Middle frontal gyrus (tissue), 1 donor: Measurements from ENCODE around the gene MPC1.
"Not testable (repeated sequence)": the region's sequence is repeated elsewhere in the genome, so short reads cannot be mapped to it uniquely, and the experiment has no call there.

ENCODE experiments used
- DNase-seq: peaks from one replicate; pipeline ENCODE4 v3.0.0-alpha.2; 2015; ENCODE audit warnings: low spot score; ENCODE audit errors: extremely low spot score

The MPC1 gene

DNA sequence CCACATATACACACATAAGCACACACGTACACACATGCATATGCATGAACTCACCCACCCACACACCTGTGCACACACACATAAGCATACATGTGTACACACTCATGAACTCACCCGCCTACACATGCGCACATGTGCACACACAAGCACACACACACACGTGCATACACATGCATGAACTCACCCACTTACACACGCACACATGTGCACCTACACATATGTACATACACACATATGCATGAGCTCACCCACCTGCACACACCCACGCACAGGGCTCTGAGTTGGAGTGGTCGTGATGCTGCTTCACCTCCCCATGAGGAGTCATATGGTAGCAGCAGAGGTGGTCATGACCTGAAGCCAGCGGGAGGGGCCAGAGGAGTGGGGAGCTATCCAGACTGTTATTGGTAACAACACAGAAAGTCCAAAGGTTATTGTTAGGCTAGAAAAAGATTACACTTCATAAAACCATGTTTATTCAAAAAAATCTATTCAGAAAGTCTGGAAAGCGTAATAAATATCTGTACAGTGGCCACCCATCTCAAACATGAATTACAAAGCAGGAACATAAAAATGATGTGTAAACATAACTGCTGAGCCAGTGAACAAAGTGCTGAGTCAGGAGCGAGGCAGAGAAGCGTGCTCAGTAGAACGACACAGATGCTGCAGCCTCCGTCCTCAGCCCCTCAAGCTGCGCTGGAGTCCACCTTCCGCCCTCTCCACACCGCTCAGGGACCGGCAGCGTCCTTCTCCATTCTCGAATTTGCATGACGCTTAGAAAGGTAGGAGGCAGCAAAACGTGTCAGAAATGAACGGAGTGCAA, 26.4 kb upstream of the MPC1 start:
- DNase-seq, result no peak

DNA sequence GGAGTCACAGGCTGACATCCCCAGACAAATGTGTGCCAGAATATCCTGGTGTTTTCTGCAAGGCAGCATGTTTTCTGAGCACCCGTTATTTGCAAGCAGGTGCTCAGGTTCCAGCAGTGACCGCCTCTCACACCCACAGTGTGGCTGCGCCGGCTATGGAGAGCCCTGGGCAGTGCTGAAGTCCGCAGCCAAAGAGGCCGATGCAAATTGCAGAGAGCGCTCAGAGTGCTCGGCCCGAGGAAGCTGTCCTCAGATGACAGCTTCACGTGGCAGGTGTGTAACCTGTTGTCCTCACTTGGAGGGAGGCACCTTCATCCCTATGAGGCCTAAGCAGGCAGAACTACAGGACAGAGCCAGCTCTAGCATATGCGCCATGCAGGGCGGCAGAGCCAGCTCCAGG, 23.5 kb upstream of the MPC1 start:
- DNase-seq, result no peak

DNA sequence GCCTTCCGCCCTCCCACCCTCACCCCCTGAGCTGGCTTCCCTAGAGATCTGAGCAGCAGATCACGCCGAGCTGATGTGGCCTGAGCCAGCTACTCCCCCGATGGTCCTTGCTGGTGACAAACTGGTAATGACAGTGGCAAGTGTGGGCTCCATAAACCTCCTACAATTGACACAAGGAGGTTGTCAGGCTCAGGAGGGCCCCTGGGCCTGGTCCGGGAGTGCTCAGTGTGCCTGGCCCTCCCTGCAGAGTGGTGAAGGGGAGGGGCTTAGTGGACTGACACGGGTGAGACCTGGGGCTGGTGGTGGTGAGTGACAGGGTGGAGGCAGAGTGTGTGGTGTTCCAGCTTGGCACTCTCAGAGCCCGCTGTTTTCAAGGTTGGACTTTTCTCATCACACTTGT, 22.6 kb upstream of the MPC1 start:
- DNase-seq, result no peak

DNA sequence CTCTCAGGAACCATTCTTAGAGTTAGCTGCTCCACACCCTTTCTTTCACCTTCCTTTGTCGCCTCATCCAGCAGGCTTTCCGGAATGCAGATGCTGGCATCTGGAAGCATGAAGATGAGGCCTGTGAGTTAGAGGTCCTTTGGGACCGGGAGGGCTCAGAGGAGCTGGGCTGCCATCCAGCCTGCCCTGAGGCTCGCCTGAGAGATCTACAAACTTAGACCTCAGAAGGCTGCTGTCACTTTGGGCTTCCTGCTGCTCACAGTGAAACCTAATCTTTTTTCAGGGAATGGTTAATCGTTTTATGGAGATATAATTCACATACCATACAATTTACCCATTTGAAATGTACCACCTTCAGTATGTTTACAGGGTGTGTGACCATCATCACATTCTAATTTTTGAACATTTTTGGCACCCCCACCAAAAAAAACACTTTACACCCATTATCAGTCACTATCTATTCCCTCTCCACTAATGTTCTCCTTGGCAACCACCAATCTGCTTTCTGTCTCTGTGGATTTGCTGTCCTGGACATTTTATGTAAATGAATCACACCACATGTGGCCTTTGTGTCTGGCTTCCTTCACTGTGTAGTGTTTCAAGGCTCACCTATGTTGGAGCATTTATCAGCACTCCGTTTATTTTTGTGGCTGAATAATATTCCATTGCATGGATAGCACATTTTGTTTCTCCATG, 20.0 kb upstream of the MPC1 start:
- DNase-seq, result no peak

DNA sequence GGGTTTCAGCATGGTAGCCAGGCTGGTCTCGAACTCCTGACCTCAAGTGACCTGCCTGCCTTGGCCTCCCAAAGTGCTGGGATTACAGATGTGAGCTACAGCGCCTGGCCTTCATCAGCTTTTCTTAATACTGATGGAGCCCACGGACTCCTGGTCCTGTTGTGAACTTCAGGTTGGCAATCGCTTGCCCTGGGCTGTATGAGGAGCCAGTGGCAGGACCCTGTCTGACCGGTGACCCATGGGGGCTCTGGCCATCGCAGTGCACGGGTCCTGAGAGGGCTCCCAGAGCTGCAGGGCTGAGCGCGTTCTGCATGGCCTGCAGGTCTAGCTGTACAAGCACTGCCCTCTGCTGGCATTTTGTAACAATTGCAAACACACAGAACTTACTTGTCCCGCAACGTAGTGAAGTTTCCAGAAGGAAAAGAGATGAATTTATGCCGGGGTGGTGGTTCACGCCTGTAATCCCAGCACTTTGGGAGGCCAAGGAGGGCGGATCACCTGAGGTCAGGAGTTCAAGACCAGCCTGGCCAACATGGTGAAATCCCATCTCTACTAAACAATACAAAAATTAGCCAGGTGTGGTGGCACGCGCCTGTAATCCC, 18.0 kb upstream of the MPC1 start:
- peak; percentile 69 for DNase-seq

DNA sequence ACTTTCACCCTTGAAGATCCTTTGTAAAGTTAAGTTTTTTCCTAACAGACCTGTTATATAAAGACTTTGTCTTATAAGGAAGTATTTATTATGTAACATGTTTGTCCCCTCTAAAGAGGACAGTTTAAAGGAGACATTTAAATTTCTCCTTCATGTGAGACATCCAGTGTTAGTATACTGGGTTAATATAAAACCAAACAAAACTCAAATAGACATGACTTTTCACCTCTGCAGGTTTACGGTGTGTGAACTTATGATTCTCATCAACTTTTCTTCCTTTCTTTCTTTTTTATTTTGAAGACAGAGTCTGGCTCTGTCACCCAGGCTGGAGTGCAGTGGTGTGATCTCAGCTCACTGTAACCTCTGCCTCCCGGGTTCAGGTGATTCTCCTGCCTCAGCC, 17.4 kb upstream of the MPC1 start:
- DNase-seq, result no peak

DNA sequence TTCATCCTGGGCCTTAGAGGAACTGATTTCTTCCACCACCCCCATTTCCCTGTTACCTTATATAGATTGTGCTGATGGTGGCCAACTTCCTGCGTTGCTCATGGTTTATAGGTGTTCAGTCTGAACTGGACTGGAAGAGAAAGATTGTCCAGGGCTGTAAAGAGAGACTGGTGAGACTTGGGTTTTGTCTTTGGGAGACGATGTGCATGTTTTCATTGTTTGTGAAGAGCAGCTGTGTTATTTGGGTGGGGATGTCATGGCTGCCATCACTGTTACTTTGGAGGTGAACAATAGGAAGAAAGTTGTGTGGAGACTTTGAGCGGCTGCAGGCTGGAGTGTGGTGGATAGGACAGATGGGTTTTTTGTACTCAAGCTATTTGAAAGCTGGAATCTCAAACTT, 15.6 kb upstream of the MPC1 start:
- no peak for DNase-seq

DNA sequence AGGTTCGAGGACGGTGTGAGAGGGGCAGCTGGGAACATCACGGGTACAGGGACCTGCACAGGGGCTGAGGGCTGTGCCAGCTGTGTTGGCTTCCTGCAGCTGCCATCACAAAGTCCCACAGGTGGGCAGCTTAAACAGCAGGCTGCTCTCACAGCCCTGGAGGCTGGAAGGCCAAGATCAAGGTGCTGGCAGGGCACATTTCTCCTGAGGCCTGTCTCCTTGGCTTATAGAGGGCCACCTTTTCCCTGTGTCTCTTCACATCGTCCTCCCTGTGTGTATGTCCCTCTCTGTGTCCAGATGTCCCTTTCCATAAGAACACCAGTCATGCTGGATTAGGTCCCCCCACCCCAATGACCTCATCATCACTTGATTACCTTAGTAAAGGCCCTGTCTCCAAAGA, 15.1 kb upstream of the MPC1 start:
- DNase-seq, result no peak

DNA sequence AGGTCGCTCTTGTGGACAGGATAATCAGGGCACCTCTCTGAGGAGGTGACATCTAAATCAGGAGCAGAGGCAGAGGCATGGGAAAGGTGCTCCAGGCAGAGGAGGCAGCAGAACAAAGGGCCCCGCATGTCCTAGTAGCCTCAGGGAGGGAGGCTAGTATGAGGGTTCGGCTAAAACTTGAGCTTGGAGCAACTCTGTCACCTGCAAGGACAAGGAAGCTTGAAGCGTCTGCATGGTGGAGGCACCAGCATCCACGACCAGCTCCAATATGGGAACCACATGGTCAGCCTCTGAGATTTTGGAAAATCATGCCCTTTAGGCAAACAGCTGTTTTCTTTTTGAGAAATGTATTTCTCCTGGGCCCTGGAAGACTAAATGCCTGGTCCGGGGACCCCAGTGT, 13.0 kb upstream of the MPC1 start:
- no peak for DNase-seq

DNA sequence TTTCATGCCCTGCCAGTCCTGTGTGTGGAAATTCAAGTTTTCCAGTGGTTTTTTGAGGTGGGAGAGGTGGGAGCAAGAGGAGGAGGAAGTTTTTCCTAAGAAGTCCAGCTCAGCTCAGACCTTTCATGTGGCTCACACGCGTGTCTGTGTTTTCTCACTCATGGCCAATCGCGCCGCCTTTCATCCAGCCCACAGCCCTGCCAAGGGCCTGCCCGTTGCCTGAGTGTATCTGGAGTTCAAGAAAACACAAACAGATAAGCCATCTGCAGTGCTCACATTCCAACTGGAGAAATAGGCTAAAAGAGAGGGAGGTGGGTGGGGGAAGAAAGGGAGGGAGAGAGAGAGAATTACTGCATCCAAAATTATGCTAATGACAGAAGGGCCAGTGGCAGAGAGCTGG, 12.6 kb upstream of the MPC1 start:
- DNase-seq, result no peak

DNA sequence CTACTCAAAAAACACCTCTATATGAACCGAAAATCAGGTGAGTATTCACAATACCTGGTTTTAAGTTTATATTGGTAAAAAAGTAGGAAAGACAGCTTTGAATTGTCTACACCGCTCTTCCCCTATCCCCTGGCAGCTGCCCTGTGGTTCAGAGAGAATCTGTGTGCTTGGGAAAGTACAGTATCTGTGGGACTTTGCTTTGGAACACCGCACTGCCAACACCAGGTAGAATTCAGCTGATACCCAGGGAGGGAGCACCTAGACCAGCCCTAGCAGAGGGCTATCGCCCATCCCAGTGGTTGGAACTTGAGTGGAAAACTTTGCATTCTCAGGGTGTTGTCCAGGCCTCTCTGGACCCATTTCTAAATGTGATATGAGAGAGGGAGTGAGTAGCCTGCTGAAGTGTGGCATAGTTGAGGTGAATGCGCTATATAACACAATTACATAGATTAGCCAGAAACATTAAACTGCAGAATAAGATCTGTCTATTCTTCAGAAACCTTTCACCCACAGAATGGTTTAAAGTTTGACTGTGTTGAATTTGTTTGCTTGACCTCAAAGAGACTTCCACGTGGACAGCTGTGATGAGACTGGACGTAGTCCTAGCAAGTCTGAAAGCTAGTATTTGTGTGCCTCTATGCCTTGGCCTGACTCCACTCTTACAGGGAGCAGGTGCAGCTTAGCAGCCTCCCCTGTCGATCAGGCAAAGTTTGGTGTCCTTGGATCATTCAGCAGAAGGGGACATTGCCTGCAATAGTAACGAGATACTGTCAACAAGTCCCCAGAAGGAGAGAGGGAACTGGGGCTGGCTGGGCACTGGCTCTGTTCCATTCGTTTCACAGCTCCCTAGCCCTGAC, 11.5 kb upstream of the MPC1 start:
- DNase-seq, result no peak

DNA sequence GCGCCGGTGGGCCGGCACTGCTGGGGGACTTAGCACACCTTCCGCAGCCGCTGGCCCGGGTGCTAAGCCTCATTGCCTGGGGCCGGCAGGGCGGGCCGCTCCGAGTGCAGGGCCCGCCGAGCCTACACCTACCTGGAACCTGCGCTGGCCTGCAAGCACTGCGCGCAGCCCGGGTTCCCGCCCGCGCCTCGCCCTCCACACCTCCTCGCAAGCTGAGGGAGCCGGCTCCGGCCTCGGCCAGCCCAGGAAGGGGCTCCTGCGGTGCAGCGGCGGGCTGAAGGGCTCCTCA, 10.7 kb upstream of the MPC1 start:
- DNase-seq, result no peak

DNA sequence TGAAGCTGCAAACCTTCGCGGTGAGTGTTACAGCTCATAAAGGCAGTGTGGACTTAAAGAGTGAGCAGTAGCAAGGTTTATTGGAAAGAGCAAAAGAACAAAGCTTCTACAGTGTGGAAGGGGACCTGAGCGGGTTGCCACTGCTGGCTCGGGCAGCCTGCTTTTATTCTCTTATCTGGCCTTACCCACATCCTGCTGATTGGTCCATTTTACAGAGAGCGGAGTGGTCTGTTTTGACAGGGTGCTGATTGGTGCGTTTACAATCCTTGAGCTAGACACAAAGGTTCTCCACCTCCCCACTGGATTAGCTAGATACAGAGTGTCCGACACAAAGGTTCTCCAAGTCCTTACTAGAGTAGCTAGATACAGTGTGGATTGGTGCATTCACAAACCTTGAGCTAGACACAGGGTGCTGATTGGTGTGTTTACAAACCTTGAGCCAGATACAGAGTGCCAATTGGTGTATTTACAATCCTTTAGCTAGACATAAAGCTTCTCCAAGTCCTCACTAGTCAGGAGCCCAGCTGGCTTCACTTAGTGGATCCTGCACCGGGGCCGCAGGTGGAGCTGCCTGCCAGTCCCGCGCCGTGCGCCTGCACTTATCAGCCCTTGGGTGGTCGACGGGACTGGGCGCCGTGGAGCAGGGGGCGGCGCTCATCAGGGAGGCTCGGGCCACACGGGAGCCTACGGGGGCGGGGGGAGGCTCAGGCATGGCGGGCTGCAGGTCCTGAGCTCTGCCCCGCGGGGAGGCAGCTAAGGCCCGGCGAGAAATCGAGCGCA, 10.2 kb upstream of the MPC1 start:
- not testable (repeated sequence) for DNase-seq

DNA sequence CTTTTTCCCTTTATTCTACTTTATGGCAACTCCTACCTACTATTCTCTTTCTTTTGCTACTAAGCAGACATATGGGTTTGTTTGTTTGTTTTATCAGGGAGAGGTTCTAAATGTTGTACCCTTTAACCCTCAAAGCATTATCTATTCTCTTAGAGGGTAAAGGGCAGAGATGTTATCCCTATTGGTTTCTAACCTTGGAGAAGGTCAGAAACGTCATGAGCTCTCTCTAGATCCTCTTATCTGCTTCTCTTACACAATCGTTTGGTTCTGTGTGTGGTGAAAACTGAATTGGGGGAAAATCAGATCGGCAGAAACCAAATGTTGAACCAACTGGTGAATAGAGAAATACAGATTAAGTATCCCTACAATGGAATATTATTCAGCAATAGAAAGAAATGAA, 6.4 kb upstream of the MPC1 start:
- no peak for DNase-seq

DNA sequence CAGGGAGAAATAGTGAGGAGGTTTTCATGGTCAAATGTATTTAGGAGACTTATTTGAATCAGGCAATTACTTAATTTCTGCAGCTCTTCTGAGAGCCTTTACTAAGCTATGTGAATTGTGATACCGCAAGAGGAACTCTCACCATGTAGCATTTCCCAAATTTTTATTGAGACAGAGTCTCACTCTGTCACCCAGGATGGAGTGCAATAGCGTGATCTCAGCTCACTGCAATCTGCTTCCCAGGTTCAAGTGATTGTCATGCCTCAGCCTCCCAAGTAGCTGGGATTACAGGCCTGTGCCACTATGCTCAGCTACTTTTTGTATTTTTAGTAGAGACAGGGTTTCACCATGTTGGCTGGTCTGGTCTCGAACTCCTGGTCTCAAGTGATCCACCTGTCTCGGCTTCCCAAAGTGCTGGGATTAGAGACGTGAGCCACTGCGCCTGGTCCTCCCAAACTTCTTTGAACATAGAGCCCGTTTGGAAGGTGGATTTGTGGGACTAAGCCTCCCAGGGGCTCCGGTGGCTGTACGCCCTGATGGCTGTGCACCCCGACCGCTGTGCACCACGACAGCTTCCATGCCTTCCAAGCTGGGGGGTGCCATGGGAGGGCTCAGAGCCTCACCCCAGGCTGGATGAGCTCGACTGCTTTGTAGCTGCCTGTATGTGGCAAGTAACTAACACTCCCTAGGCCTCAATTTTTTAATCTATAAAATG, 5.7 kb upstream of the MPC1 start:
- no peak for DNase-seq

DNA sequence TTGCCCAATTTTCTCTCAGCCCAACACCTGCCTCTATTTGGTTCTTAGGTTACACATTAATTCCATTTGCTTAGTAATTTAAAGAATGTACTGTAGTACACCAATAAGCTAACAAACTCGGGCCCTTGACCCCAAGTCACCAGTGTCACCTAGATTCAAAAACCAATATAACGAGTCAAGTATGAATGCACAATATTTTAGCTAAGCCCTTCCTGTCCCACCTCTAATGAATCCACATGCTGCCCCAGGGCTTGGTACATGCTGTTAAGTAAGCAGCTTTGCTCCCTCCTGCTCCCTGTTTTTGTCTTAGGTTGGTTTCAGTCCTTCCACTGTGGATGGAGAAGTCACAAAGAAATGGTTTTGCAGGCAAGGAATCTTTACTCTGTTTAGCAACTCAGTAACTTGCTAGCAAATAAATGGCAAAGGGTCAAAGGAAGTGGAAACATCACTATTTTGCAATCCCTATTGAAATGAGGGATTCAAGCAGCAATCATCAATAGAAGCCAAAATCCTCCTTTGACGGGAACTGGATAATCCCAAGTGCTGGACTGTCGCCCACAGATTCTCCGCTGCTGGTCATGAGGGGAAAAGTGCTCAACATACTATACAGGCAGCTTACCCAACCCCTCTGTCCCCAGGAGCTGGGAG, 5.0 kb upstream of the MPC1 start:
- no peak for DNase-seq

DNA sequence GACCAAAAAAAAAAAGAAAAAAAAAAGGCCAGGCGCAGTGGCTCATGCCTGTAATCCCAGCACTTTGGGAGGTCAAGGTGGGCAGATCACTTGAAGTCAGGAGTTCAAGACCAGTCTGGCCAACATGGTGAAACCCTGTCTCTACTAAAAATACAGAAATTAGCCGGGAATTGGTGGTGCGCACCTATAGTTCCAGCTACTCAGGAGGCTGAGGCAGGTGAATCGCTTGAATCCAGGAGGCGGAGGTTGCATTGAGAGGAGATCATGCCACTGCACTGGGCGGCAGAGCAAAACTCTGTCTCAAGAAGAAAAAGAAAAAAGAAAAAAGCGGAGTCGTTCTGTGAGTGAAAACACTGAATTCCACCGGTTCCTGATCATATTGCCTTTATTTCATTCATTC, 4.4 kb upstream of the MPC1 start:
- not testable (repeated sequence) for DNase-seq

DNA sequence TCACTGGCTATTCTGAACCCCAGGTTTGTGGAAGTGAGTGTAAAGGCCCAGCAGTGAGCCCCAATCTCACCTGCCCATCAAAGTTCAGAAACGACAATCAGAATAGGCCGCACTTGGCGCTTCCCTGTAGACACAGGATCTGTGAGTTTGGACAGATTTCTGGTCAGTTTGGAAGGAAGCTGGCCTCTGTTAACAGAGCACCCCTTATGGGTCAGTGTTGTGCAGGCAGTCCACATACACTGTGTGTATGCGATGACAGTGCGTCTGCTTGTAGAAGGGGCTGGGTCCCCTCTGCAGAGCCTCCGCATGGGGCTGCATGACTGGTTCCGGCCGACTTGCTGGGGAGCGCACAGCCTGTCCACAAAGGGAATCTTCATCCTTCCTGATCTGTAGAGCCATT, 3.4 kb upstream of the MPC1 start:
- DNase-seq, result no peak

DNA sequence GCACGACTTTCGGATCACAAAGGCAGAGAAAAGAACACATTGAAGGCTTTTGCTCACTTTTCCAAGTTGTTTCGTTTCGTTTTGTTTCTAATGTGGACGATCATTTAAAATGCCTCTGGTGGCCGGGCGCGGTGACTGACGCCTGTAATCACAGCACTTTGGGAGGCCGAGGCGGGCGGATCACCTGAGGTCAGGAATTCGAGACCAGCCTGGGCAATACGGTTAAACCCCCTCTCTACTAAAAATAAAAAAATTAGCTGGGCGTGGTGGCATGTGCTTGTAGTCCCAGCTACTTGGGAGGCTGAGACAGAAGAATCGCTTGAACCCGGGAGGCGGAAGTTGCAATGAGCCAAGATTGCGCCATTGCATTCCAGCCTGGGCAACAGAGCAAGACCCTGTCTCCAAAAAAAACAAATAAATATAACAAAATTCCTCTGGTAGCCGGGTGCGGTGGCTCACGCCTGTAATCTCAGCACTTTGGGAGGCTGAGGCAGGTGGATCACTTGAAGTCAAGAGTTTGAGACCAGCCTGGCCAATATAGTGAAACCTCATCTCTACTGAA, 1.1 kb upstream of the MPC1 start:
- not testable (repeated sequence) for DNase-seq

DNA sequence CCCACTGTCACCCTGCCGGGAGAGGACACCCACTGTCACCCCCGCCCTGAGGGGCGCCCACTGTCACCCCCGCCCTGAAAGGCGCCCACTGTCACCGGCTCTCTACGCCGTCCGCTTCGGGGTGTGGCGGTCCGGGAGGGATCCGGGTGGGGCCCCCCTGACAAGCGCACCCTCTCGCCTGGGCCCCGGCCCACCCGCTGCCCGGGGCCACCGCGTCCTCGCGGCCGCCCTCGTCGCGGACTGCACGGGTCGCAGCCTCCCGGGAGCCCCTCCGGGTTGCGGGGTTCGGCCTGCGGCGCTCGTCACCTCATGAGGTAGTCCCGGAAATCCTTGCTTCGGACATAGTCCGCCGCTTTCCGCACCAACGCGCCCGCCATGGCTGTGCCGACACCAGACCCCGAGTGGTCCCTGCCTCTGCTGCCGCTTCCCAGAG, 224 bp downstream of the MPC1 start:
- DNase-seq, result no peak
